Stimulated activated naive B cell treated with anti-CD40 and anti-IgM and Interleukin-4, amounts not matched to agents 10 μg/mL and 1 μg/mL and 100 μg/mL, for 72 hours (primary cell): ENCODE results near the gene SULT2B1.

Source experiments
- ATAC-seq, 2 donors: fragments of 150-1000 bp; cut with Tn5 transposase; replicated peaks; 2 replicates each; pipeline ENCODE4 v1.10.0; 2021; ENCODE audit warnings: moderate library complexity in 1 of 2
- DNase-seq: peaks from one replicate; pipeline ENCODE4 v3.0.0; 2021
- H3K27ac Mint-ChIP-seq: one replicate; pipeline ENCODE4 v1.8.0; 2022; ENCODE audit warnings: mild to moderate bottlenecking, mixed read lengths
- H3K27me3 Mint-ChIP-seq, 2 donors: one replicate each; pipeline ENCODE4 v1.8.0; 2022; ENCODE audit warnings: mixed read lengths in 2 of 2
- H3K36me3 Mint-ChIP-seq, 2 donors: one replicate each; pipeline ENCODE4 v1.8.0; 2022; ENCODE audit warnings: mixed read lengths in 2 of 2, mild to moderate bottlenecking in 1 of 2
- H3K4me1 Mint-ChIP-seq, 2 donors: one replicate each; pipeline ENCODE4 v1.8.0; 2022; ENCODE audit warnings: mixed read lengths in 2 of 2, mild to moderate bottlenecking in 1 of 2
- H3K4me3 Mint-ChIP-seq, 2 donors: one replicate each; pipeline ENCODE4 v1.8.0; 2022; ENCODE audit warnings: mild to moderate bottlenecking in 2 of 2, mixed read lengths in 2 of 2, moderate library complexity in 1 of 2
- H3K9me3 Mint-ChIP-seq, 2 donors: one replicate each; pipeline ENCODE4 v1.8.0; 2022; ENCODE audit warnings: mixed read lengths in 2 of 2, mild to moderate bottlenecking in 1 of 2

Gene SULT2B1

DNA sequence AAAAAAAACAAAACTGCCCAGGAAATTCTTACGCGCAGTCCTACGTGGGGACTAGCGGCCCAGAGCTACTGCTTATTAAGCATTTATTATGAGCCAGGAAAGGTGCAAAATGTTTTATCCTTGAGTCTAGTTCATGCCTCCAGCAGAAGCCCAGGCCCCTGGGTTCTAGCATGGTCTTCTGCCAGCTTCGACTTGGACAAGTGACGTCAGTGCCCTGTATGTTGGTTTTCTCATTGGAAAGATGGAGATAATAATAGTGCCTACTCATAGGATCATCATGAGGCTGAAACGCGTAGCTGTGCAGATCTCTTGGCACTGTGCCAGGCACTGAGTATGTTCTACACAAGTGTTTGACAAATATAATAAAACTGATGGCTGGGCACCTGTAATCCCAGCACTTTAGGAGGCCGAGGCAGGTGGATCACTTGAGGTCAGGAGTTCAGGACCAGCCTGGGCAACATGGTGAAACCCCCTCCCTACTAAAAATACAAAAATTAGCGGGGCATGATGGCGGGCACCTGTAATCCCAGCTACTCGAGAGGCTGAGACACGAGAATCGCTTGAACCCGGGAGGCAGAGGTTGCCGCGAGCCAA lies 12.4 kb upstream of the SULT2B1 start:
- no peak overlapping the region for H3K27ac Mint-ChIP-seq

DNA sequence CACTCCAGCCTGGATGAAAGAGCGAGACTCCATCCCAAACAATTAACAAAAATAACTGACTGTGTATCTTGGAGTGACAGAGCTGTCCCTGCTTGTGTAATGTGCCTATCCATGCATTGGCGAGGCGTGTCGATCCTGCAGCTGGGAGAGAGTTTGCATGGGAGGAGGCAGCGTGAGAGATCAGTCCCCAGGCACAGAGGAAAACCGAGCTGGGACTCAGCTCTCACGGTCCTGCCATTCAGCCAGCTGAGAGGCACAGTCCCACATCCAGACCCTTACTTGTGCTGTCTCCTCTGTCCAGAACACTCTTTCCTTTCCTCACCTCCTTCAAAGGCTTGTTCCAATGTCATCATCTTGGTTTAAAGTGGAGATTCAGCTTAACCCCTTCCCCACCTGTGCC lies 11.9 kb upstream of the SULT2B1 start:
- H3K4me3 Mint-ChIP-seq, result no peak overlapping the region
- no peak overlapping the region for H3K27ac Mint-ChIP-seq
- H3K36me3 Mint-ChIP-seq, result no peaks in the 10 kb centered on the region
- DNase-seq (no peak), ATAC-seq (no peak)
- H3K27me3 Mint-ChIP-seq, result peaks cover 3 to 6% of the 10 kb centered on the region in 2 donors
- H3K9me3 Mint-ChIP-seq, result no peaks in the 10 kb centered on the region
- H3K4me1 Mint-ChIP-seq, result no peaks in the 10 kb centered on the region

More for the DNA sequence above, 12.4 kb upstream of the SULT2B1 start:
- H3K4me1 Mint-ChIP-seq, result no peaks in the 10 kb centered on the region
- no peak overlapping the region for H3K4me3 Mint-ChIP-seq
- peaks cover 3 to 6% of the 10 kb centered on the region in 2 donors for H3K27me3 Mint-ChIP-seq
- H3K36me3 Mint-ChIP-seq, result no peaks in the 10 kb centered on the region
- no peaks in the 10 kb centered on the region for H3K9me3 Mint-ChIP-seq
- ATAC-seq (no peak), DNase-seq (no peak)

DNA sequence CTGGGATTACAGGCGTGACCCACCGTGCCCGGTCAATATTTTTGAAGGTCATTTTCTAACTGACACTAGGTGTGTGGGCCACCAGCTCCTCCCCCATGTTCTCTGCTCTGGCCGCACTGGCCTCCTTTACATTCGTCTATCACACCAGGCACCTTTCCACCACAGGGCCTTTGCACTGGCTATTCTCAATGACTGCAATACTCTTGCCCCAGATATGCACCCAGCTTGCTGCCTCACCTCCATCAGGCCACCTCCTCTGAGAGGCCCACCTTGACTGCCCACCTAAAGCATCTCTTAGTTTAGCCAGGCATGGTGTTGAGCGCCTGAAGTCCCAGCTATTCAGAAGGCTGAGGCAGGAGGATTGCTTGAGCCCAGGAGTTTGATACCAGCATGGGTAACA lies 10.2 kb upstream of the SULT2B1 start:
- H3K27me3 Mint-ChIP-seq, result peaks cover 3 to 6% of the 10 kb centered on the region in 2 donors
- H3K9me3 Mint-ChIP-seq, result no peaks in the 10 kb centered on the region
- H3K36me3 Mint-ChIP-seq, result no peaks in the 10 kb centered on the region
- ATAC-seq, result no peak
- no peak overlapping the region for H3K27ac Mint-ChIP-seq
- no peak overlapping the region for H3K4me3 Mint-ChIP-seq
- DNase-seq, result no peak
- H3K4me1 Mint-ChIP-seq, result no peaks in the 10 kb centered on the region

DNA sequence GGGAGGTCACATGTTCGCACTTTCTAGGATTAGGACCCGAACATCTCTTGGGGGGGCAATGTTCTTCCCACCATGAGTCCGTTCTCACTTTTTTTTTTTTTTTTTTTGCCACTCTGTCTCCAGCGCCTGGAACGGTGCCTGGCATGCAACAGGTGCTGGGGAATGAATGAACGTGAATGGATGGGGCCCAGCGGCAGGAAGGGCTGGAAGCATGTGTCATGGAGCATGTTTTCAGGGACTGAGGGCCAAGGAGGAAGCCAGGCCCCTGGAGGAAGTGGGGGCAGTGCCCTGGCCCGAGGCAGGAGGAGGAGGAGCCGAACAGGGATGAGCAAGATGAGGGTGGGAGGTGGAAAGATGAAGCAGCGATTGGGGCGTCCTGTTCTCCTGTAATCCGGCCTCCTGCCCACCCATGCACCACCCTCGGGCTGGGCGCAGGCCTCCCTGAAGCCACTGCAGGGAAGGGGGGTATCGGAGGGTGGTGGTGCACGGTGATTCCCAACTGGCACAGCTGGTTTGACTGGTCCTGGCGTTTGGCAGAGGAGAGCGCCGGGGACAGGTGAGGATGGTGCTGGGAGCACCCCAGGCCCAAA lies 8.8 kb upstream of the SULT2B1 start:
- Mint-ChIP-seq H3K36me3 (no peaks in the 10 kb centered on the region), H3K27ac (peak overlapping the region; percentile 82), H3K27me3 (peaks cover 3 to 6% of the 10 kb centered on the region in 2 donors), H3K4me3 (no peak overlapping the region), H3K4me1 (no peaks in the 10 kb centered on the region), H3K9me3 (no peaks in the 10 kb centered on the region)
- ATAC-seq, result no peak
- no peak for DNase-seq

DNA sequence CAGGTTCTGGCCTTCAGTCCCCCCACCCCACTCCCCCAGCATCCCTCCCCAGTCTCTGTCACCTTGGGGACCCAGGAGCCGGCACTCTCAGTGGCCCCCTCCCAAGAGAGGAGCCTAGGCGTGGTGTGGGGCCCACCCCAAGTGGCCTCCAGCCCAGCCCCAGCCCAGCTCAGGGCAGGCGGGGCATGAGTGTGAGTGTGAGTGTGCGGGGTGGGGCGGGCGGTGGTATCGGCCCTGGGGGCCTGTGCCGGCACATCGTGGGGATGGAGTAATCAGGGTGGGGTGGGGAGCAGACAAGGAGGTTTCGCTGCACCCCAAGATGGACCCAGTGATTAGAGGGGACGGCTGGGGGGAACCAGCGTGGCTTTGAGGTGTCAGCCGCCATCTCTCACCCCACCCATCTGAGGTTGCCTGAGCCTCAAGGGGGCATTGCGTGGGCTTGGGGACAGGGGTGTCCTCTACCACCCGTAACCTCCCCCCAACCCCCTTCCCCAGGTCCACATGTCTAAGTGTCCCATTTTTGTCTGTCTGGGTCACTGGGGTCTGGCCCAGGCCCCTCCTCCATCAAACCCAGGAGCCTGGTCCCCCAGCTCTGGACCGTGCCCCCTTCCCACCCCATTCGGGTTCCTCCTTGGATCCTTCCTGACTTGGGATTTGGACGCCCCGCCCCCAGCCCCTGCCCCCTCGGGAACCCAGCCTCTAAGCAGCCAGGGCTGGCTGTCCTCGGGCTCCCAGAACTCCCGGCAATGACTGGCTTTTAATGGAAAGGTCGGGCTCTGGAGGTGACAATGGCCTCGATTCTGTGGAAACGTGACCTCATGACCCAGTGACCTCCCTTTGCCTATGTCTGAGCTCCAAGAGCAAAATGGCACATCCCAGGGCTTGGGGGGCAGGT lies 6.9 kb upstream of the SULT2B1 start:
- no peak for ATAC-seq
- peaks cover 3 to 6% of the 10 kb centered on the region in 2 donors for H3K27me3 Mint-ChIP-seq
- H3K36me3 Mint-ChIP-seq, result no peaks in the 10 kb centered on the region
- H3K9me3 Mint-ChIP-seq, result no peaks in the 10 kb centered on the region
- no peaks in the 10 kb centered on the region for H3K4me1 Mint-ChIP-seq
- DNase-seq, result no peak
- H3K4me3 Mint-ChIP-seq, result no peak overlapping the region
- H3K27ac Mint-ChIP-seq, result no peak overlapping the region

DNA sequence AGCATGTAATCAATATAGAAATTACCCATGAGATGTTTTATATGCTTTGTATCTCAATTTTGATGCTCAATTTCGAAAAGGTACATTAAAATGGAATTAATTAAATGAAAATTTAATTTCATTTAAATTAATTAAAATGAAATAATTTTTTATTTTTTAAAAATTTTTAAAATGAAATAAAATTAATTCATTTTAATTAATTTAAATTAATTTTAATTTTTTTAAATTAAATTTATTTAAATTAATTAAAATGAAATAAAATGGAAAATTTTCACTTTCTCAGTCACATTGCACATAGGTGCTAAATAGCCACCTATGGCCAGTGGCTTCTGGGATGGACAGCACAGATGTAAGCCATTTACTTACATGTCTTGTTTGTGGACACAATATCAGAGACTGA lies 4.2 kb upstream of the SULT2B1 start:
- no peak for DNase-seq
- Mint-ChIP-seq H3K4me3 (no peak overlapping the region), H3K27ac (no peak overlapping the region), H3K36me3 (no peaks in the 10 kb centered on the region), H3K4me1 (no peaks in the 10 kb centered on the region), H3K27me3 (peaks cover 10 to 14% of the 10 kb centered on the region in 2 donors), H3K9me3 (no peaks in the 10 kb centered on the region)
- no peak for ATAC-seq

DNA sequence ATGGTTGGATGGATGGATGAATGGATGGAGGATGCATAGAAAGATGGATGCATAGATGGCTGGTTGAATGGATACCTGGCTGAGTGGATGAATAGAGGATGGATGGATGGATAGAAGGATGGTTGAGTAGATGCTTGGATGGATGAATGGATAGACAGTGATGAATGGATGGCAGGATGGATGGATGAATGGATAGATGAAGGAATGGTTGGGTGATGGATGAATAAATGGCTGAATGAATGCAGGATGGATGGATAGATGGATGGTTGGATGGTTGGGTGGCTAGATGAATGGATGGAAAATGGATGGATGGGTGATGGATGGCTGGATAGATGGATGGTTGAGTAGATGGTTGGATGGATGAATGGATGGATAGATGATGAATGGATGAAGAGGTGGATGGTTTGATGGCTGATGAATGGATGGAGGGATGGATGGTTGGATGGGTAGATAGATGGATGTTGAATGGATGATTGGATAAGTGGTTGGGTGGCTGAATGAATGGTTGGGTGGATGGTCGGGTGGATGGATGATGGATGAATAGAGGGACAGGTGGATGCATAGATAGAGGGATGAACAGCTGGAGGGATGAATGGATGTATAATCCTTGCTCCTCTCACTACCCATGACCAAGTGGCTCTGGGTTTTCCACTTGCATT lies 3.6 kb upstream of the SULT2B1 start:
- Mint-ChIP-seq H3K4me3 (no peak overlapping the region), H3K36me3 (no peaks in the 10 kb centered on the region), H3K9me3 (no peaks in the 10 kb centered on the region), H3K27ac (no peak overlapping the region), H3K27me3 (peaks cover 6 to 8% of the 10 kb centered on the region in 2 donors), H3K4me1 (no peaks in the 10 kb centered on the region)
- DNase-seq (no peak), ATAC-seq (no peak)

DNA sequence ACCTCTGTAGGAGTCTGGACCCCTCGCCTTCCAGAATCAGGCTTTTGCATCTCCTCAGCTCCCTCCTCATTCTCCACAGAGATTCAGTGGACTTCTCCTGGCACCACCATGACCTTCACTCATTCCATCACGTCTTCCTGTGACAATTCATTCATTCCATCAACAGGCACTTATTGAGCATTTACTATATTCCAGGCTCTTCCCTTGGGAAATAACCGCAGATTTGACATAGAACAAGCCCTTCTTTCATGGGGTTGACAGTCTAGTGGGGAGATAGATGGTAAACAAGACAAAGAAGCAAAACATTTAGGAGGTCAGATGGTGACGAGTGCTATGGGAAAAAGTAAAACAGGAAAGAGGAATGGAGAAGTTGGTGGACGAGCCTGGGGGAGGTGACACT lies 2.6 kb upstream of the SULT2B1 start:
- H3K36me3 Mint-ChIP-seq, result no peaks in the 10 kb centered on the region
- H3K9me3 Mint-ChIP-seq, result no peaks in the 10 kb centered on the region
- no peak for ATAC-seq
- no peak overlapping the region for H3K4me3 Mint-ChIP-seq
- H3K4me1 Mint-ChIP-seq, result no peaks in the 10 kb centered on the region
- no peak overlapping the region for H3K27ac Mint-ChIP-seq
- no peak for DNase-seq
- H3K27me3 Mint-ChIP-seq, result peaks cover 13 to 14% of the 10 kb centered on the region in 2 donors

DNA sequence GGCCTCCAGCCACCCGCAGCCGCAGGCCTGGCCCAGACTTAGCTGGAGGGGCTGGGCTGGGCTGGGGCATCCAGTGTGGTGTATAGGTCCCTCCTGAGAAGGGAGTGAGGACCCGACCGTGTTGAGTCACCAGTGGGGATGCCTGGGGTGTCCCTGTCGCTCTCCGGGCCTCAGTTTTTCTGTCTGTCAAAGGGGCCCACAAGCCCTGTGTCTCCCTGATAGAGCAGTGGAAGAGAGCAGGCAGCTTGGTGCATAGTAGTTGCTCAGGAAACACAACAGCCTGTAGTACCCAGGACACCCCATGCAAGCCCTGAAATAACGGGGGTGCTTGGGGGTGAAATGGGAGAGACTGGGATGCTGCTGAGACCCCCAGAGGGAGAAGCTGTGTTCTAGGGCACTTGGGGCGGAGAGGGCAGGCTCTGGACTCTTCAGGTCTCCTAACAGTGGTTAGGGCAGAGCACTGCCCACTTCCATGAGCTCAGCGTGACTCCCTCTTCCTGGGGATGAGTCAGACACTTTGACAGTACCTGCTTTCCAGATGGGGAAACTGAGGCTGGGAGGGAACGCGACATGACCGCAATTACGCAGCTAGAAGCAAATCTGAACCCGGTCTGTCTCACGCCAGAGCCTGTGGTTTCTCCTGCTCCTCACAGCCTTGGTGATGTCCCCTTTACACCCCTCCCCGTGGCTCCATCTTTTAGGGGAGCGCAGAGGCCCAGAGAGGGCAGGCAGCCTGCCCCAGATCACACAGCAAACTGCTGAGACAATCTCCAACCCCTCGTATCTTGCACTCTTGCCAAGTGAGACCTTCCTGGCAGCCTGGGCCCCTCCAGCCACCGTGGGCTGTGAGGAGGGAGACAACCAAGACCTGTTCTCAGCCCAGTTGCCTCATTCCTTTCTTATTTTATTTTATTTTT lies 692 bp downstream of the SULT2B1 start:
- Mint-ChIP-seq H3K4me1 (no peaks in the 10 kb centered on the region), H3K36me3 (no peaks in the 10 kb centered on the region), H3K27ac (no peak overlapping the region), H3K27me3 (peaks cover 35 to 45% of the 10 kb centered on the region in 2 donors), H3K9me3 (no peaks in the 10 kb centered on the region), H3K4me3 (no peak overlapping the region)
- no peak for DNase-seq
- no peak for ATAC-seq

DNA sequence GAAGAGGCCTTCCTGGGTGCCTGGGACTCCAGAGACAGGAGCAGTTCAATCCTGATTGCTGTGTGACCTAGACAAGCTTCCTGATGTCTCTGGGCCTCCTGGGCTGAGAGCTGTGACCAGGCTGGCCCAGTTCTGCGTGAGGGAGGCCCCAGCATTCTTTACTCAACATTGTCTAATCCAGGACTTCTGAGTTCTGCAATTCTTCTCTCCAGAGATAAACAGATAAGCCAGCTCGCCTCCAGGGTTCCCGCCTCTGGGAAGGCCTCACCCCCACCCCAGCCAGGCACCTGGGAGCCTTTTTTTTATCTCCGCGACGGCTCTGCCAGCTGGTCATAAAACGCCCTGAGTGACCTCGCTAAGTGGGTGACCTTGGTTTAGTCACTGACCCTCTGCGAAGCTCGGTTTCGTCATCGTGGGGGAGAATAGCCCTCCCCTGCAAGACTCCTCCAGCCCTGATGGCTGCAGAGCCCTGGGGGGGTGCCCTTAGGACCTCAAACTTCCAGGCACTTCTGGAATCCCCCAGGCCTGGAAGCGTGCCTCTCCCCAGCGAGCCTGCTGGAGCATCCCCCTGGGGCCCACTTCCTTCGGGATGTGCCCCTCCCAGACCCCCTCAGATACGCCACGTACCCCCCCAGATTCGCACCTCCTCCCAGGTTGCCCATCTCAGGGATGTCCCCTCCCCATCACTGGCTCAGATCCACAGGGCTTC lies 1.9 kb downstream of the SULT2B1 start:
- Mint-ChIP-seq H3K4me3 (no peak overlapping the region), H3K36me3 (no peaks in the 10 kb centered on the region), H3K27ac (no peak overlapping the region), H3K9me3 (no peaks in the 10 kb centered on the region), H3K27me3 (peaks cover 41 to 53% of the 10 kb centered on the region in 2 donors), H3K4me1 (no peaks in the 10 kb centered on the region)
- DNase-seq (no peak), ATAC-seq (no peak)

DNA sequence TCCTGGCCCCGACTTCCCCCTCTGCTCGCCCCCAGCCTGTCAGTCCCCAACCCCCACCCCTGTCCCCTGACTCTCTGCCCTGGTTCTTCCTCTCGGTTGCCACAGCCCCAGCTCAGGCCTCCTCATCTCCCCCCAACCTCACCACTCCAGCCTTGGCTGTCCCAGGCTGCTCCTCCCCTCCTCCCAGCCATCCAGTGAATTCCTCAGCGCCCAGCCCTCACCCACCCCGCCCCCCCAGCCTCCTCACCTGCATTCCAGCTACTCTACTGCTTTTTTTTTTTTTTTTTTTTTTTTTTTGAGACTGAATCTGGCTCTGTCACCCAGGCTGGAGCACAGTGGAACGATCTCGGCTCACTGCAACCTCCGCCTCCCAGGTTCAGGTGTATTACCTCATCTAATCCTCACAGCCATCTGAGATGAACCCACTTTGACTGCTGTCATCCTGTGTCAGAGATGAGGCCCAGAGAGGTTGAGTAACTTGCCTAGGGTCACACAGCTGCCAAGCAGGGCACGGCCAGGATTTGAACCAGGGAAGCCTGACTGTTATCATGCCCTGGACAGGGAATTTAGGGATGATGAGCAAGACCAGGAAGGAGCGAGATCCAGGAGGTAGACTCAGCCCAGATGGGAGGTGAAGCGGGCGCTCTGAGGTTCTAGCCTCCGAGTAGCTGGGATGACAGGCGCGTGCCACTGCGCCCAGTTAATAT lies 2.6 kb downstream of the SULT2B1 start:
- no peak for DNase-seq
- H3K27ac Mint-ChIP-seq, result no peak overlapping the region
- no peaks in the 10 kb centered on the region for H3K36me3 Mint-ChIP-seq
- H3K4me3 Mint-ChIP-seq, result no peak overlapping the region
- H3K4me1 Mint-ChIP-seq, result no peaks in the 10 kb centered on the region
- H3K27me3 Mint-ChIP-seq, result peaks cover 48 to 60% of the 10 kb centered on the region in 2 donors
- H3K9me3 Mint-ChIP-seq, result no peaks in the 10 kb centered on the region
- no peak for ATAC-seq

DNA sequence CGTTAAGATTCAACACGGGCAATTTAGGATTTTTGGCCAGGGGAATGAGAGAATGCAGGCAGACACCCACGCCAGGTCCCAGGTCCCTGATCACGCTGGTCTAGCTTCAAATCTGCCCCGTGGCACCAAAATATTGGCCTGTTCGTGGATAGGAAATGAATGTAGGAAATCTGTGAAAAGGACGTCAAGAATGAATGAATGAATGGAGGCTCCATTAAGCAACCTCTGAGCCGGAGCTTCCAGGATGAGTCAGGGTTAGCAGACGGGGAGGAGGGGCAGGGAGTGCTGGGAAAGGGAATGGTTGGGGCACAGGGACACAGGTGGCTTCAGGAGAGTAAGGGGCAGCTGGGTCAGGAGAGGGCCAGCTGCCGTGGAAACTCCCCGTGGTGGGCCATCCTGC lies 4.2 kb downstream of the SULT2B1 start:
- DNase-seq, result no peak
- Mint-ChIP-seq H3K27me3 (peaks cover 47 to 60% of the 10 kb centered on the region in 2 donors), H3K4me1 (no peaks in the 10 kb centered on the region), H3K4me3 (no peak overlapping the region), H3K36me3 (no peaks in the 10 kb centered on the region), H3K9me3 (no peaks in the 10 kb centered on the region), H3K27ac (no peak overlapping the region)
- ATAC-seq, result no peak

DNA sequence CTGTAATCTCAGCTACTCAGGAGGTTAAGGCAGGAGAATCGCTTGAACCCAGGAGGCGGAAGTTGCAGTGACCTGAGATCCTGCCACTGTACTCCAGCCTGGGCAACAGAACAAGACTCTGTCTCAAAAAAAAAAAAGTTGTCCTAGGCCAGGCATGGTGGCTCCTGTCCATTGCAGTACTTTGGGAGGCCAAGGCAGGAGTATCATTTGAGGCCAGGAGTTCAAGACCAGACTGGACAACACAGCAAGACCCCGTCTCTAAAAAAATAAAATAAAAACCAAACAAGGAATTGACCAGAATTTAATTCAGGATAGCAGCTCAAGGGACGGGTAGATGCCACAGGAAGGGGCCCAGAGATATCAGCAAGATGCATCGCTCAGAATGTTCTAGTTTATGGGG lies 4.9 kb downstream of the SULT2B1 start:
- H3K9me3 Mint-ChIP-seq, result no peaks in the 10 kb centered on the region
- ATAC-seq, result no peak
- DNase-seq, result no peak
- H3K4me3 Mint-ChIP-seq, result no peak overlapping the region
- H3K27me3 Mint-ChIP-seq, result peaks cover 42 to 55% of the 10 kb centered on the region in 2 donors
- no peaks in the 10 kb centered on the region for H3K36me3 Mint-ChIP-seq
- H3K4me1 Mint-ChIP-seq, result no peaks in the 10 kb centered on the region
- H3K27ac Mint-ChIP-seq, result no peak overlapping the region
